ENCODE results near the gene BCAN.
"Not testable (repeated sequence)": the region's sequence is repeated elsewhere in the genome, so short reads cannot be mapped to it uniquely, and the experiment has no call there.

Gene BCAN

DNA sequence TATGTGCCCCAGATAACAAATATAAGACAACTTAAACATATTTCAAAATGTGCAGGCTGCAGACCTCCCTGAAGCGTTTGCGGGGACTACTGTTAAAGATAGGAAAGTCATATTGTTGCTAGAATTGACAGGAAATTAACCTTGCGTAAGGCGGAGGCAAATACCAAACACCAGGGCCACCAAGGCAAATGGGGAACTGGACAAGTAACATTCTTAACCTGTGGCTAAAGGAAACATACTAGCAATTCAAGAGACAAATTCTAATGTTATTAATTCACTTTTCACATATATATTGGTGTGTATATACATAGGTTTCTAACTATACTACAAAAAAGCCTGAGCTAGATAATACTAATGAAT lies 15.9 kb upstream of the BCAN start:
- Mint-ChIP-seq H3K4me3 (no peak overlapping the region), H3K27ac (no peak overlapping the region), H3K27me3 (peaks cover 79% of the 10 kb centered on the region), H3K4me1 (peaks cover 18% of the 10 kb centered on the region), H3K9me3 (no peaks in the 10 kb centered on the region)
- DNase-seq (no peak), ATAC-seq (no peak)

DNA sequence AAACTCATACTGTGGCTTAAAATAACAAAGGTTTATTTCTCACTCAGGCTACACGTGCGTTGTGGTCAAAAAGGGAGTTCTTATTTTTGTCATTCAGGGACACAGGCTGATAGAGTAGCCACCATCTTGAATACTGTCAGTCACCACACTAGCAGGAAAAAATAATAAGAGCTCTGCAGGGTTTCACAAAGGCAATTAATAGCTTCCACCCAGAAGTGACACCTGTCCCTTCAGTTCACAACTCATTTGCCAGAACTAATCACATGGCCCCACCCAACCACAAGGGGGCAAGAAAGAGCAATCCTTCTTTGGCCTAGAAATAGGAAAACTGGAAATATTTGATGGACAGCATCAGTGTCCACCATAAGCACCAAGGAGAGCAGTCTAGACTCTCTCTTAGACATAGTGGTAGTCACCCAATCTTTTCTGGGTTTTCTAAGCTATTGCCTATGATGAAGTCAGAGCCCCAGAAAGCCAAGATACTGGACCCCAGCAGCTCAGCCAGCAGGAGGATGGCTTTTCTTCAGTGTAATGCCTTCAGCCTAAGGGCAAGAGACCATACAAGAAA lies 14.5 kb upstream of the BCAN start:
- H3K27me3 Mint-ChIP-seq: peaks cover 79% of the 10 kb centered on the region
- ATAC-seq (no peak), DNase-seq (no peak)
- peaks cover 18% of the 10 kb centered on the region for H3K4me1 Mint-ChIP-seq
- no peak overlapping the region for H3K4me3 Mint-ChIP-seq
- no peak overlapping the region for H3K27ac Mint-ChIP-seq
- H3K9me3 Mint-ChIP-seq: no peaks in the 10 kb centered on the region

DNA sequence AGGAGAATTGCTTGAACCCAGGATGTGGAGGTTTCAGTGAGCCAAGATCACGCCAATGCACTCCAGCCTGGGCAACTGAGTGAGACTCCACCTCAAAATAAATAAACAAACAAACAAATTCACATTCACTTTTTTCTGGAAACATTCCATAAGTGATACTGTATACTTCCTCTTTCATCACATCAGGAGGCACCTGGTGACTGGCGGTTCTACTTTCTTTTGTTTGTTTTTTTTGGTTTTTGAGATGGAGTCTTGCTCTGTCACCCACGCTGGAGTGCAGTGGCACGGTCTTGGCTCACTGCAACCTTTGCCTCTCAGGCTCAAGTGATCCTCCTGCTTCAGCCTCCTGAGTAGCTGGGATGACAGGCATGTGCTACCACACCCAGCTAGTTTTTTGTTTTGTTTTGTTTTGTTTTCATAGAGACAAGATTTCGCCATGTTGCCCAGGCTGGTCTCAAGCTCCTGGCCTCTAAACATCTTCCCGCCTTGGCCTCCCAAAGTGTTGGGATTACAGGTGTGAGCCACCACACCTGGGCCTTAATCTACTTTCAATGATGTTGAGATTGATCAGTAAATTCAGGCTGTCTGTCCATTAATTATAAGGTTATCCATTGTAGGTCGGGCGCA lies 12.0 kb upstream of the BCAN start:
- peaks cover 62% of the 10 kb centered on the region for H3K27me3 Mint-ChIP-seq

DNA sequence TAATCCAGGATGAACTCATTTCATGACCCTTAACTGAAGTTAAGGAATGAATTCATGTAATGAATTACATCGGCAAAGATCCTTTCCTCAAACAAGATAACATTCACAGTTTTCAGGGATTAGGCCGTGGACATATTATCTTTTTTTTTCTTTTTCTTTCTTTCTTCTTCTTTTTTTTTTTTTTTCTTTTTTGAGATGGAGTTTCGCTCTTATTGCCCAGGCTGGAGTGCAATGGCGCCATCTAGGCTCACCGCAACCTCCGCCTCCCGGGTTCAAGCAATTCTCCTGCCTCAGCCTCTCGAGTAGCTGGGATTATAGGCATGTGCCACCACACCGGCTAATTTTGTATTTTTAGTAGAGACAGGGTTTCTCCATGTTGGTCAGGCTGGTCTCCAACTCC lies 10.8 kb upstream of the BCAN start:
- not testable (repeated sequence) for H3K27ac Mint-ChIP-seq, H3K4me3 Mint-ChIP-seq, H3K4me1 Mint-ChIP-seq, ATAC-seq, H3K9me3 Mint-ChIP-seq, DNase-seq
- H3K27me3 Mint-ChIP-seq: peaks cover 58% of the 10 kb centered on the region

More for the DNA sequence above, 12.0 kb upstream of the BCAN start:
- no peaks in the 10 kb centered on the region for H3K9me3 Mint-ChIP-seq
- peaks cover 11% of the 10 kb centered on the region for H3K4me1 Mint-ChIP-seq
- ATAC-seq: no peak
- no peak overlapping the region for H3K27ac Mint-ChIP-seq
- no peak for DNase-seq
- H3K4me3 Mint-ChIP-seq: no peak overlapping the region

DNA sequence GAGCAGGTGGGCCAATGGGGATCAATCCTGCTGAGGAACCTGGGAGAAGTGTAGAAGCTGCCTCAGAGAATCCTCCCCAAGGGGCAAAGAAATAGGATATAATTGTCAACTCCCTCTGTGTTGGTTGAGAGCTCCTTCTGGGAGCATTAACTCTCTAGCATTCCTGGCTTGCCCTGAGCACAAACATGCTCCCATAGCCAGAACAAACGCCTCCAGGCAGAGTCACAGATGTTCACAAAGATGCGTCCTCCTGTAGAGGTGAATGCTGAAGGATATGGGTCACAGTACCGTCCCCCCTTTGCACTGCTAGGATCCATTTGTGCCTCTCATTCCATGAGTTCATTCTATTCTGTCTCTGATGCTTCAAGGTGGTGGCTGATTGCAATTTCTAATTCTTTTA lies 9.6 kb upstream of the BCAN start:
- H3K4me3 Mint-ChIP-seq: no peak overlapping the region
- H3K4me1 Mint-ChIP-seq: no peaks in the 10 kb centered on the region
- DNase-seq (no peak), ATAC-seq (no peak)
- no peak overlapping the region for H3K27ac Mint-ChIP-seq
- no peaks in the 10 kb centered on the region for H3K9me3 Mint-ChIP-seq
- peaks cover 61% of the 10 kb centered on the region for H3K27me3 Mint-ChIP-seq

DNA sequence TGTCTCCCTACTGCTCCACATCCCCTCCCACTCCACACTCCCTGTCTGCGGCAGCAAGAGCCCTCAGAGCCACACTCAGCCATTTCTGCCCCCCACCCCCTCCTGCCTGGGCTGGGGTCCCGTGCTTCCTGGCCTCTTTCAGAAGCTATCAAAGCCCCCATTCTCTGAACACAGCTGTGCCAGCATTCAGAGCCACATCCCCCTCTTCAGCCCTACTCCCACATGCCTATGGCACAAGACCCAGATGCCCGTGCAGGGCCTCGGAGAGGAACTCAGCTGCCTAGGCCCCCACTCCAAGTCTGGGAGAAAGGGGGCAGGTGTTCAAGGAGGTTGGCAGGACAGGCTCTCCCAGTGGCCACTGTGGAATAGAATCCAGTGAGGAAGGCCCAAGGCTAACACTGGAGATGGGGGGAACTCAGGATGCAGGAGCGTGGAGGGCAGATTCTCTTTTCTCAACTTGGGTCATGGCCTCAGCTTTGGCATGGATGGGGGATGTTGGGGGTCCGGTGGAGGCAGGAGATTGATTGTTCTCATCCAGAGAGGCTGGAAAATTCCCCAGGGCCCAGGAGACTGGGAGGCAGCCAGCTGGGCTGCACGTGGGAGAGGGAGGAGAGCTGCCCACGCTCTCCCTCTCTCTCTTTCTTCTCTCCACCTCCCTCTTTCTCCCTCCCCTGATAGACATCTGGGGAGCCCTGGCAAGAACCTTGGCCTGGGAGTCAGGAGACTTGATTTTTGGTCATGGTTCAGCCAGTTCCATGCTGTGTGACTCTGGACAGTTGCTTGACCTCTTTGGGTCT lies 3.5 kb upstream of the BCAN start:
- Mint-ChIP-seq H3K27ac (no peak overlapping the region), H3K4me1 (peaks cover 24% of the 10 kb centered on the region), H3K9me3 (no peaks in the 10 kb centered on the region), H3K4me3 (no peak overlapping the region), H3K27me3 (peaks cover 77% of the 10 kb centered on the region)
- DNase-seq (no peak), ATAC-seq (no peak)

DNA sequence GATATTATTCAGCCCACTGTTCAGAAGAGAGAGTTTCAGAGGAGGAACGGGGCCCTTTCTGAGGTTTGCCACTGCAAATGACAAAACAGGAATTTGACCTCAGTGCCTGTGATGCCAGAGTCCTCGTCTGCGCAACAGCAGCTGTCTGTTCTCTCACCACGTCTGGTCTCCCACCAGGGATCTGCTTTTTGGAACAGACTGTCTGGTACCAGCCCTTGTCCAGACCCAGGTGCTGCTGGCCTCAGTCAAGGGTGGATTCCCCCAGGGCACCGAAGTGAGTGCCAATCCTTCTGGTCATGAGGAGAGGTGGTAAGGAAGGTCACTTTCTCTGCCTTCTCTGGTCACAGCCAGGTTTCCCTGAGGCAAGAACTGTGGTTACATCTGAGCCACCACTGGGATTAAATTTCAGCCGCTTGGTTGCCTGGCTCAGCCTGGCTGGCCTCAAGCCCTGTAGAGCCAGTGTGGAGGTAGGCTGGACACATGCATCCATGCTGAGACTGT lies 2.3 kb upstream of the BCAN start:
- Mint-ChIP-seq H3K4me1 (peaks cover 36% of the 10 kb centered on the region), H3K27ac (no peak overlapping the region), H3K9me3 (no peaks in the 10 kb centered on the region), H3K4me3 (no peak overlapping the region), H3K27me3 (peaks cover 88% of the 10 kb centered on the region)
- ATAC-seq: no peak
- no peak for DNase-seq

DNA sequence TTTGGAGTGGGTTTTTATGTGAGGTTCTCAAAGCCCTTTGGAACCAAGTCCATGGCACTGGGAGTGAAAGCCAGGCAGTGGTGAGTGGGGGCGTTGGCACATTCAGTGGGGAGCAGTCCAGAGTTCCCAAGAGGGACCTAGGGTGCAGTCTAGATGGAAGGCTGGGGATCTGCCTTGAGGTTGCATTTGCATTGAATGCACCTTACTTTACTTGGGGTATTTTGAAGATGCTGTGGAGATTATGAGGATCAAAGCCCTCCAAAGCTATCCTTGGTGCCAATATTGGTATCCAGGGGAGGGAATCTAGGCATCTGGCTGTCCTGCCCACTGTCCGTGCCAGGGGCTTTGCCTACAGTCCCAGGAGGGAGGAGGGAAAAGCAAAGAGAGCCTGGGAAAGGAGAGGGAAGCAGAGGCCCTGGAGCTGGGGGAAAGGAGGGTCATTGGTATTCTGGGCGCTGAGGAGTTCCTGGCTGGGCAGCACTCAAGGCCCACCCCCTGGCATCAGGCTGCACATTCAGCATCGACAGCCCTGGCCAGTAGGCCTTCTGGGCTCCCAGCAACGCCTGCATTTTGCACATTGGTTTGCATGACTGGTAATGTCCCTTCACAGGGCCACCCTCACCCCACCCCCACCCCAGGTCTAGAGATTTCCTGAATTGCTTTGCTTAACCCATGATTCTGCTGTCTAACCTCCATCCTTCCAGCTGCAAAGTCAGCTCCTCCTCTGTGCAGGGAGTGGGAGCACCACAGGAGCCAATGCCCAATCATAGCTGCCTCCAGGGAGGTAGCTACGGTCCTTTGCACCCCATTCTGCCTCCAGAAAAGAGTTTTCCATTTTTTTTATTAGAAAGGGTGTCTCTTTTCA lies 843 bp upstream of the BCAN start:
- peaks cover 92% of the 10 kb centered on the region for H3K27me3 Mint-ChIP-seq
- no peak overlapping the region for H3K27ac Mint-ChIP-seq
- peaks cover 39% of the 10 kb centered on the region for H3K4me1 Mint-ChIP-seq
- peak overlapping the region; percentile 31 to 42 for H3K4me3 Mint-ChIP-seq
- DNase-seq (no peak), ATAC-seq (no peak)
- no peaks in the 10 kb centered on the region for H3K9me3 Mint-ChIP-seq

DNA sequence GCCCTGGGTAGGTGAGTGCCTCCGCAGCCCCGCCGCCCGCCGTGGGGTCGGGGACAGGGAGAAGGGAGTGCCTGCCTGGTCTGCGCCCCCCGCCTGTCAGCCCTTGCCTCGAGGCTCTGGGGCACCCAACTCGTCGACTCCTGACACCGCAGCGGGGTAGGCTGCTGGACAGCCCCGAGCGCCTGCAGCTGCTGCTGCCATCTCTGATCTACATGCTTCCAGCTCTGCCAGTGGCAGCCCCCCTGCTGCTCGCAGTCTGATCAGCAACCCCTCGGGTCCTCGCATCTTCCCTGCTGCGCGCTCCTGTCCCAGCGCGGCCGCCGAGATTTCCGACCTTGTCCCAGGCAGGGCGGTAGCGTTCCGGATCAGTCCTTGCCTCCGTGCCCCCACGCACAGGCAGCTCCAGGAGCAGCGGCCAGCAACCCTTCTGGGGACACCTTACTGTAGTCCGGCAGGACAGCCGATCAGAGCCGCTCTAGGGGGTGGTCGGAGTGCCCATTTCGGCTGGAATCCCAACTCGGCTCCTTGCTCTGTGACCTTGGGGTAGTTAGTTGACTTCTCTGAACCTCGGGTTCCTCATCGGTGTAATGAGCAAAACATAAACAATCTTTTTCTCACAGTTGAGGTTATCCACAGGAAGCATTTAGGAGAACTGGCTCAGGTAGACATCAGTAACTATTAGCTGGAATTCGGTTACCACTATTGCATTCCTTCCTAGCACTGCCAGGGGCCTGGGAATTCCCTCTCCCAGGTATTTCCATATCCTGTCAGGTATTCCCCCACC lies 540 bp downstream of the BCAN start:
- peak; percentile 1 for ATAC-seq

DNA sequence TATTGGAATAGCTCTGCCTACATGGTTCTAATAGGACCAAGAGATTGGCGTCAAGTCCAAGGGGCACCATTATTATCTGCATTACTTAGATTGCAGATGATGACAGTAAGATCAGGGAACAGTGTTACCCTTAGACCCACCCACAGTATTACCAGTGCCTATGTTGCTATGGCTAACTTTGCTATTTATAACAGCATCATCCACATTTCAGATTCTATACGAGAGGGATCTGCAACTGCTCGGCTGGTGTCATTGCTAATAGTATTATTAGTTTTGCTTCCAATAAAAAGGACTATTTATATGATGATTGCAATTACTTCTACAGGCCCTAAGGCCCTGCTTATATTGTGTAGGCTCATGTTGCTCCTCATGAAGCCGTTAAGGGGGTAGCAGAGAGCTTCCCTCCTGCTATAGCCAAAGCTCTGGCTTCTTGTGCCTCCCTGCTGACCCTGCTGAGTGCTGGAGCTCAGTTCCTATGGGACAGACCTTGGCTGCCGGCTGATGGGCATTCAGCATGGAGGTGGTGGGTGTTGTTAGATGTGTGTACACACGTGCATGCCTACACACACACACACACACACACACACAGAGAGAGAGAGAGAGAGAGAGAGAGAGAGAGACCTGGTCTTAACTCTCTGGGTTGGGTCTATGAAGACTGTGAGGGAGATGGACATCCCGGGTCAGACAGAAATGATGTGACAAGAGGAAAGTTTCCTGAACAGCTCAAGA lies 1.3 kb downstream of the BCAN start:
- no peak overlapping the region for H3K27ac Mint-ChIP-seq
- ATAC-seq: peak; percentile 18
- DNase-seq: no peak
- H3K4me1 Mint-ChIP-seq: peaks cover 43% of the 10 kb centered on the region
- H3K27me3 Mint-ChIP-seq: peaks cover 100% of the 10 kb centered on the region
- H3K4me3 Mint-ChIP-seq: no peak overlapping the region
- H3K9me3 Mint-ChIP-seq: no peaks in the 10 kb centered on the region

More for the DNA sequence above, 540 bp downstream of the BCAN start:
- Mint-ChIP-seq H3K4me3 (peak overlapping the region; percentile 57 to 74), H3K27ac (no peak overlapping the region), H3K27me3 (peaks cover 99% of the 10 kb centered on the region), H3K4me1 (peaks cover 43% of the 10 kb centered on the region), H3K9me3 (no peaks in the 10 kb centered on the region)
- DNase-seq: no peak

DNA sequence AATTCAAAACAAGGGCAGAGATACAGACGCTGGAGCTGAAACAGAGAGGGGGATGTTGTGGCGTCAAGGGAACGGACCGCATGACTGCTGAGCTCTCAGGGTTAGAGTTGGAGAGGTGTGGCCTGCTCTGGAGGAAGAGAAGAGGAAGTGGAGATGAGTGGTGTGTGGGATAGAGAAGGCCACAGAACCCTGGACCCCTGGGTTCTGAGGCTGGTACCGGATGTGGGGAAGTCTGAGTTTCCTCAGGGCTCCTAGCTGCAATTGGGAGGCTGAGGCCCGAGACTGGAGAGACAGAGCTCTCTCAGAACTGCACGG lies 1.8 kb downstream of the BCAN start:
- Mint-ChIP-seq H3K27me3 (peaks cover 100% of the 10 kb centered on the region), H3K4me3 (no peak overlapping the region), H3K9me3 (no peaks in the 10 kb centered on the region), H3K27ac (no peak overlapping the region), H3K4me1 (peaks cover 43% of the 10 kb centered on the region)
- DNase-seq (peak in 1 of 2 donors; percentile 69), ATAC-seq (peak; percentile 95)

DNA sequence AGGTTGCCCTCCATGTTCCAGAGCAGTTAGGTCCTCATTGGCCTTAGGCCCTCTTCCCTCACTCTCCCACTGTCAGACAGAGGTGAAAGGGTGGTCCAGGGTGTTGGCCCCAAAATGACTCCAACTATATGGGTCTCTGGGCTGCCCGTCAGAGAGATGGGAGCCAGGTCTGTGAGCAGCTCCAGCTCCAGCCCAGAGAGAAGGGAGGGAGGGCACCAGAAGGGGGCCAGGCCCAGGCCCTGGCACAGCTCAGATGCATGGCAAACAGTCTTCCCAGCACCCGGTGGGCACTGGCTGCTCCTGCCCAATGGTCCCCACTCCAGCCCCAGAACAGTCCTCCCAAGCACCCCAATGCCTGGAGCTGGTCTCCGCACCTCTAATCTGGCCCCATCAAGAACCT lies 2.2 kb downstream of the BCAN start:
- peak; percentile 24 for ATAC-seq
- Mint-ChIP-seq H3K27ac (no peak overlapping the region), H3K4me3 (no peak overlapping the region), H3K27me3 (peaks cover 100% of the 10 kb centered on the region), H3K4me1 (peaks cover 43% of the 10 kb centered on the region), H3K9me3 (no peaks in the 10 kb centered on the region)
- DNase-seq: no peak

DNA sequence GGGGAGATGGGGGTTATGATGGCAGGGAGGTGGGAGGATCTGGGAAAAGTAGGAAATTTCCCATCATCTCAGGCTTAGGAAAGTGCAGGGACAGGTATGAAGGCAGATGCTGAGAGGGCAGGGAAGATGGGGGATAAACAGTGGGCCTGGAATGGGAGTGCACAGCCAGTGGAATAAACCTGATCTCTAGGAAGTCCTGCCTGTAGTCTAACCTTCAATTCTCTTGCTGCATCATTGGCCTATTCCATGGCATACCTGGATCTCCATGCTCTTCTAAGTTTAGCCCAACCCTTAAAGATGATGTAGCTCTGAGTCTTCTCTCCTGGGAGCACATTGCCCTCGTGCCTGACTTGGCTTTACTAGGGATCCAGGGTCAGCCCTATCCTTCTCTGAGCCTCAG lies 2.7 kb downstream of the BCAN start:
- no peak for DNase-seq
- Mint-ChIP-seq H3K4me1 (peaks cover 43% of the 10 kb centered on the region), H3K27ac (no peak overlapping the region), H3K27me3 (peaks cover 100% of the 10 kb centered on the region), H3K9me3 (no peaks in the 10 kb centered on the region), H3K4me3 (no peak overlapping the region)
- no peak for ATAC-seq

DNA sequence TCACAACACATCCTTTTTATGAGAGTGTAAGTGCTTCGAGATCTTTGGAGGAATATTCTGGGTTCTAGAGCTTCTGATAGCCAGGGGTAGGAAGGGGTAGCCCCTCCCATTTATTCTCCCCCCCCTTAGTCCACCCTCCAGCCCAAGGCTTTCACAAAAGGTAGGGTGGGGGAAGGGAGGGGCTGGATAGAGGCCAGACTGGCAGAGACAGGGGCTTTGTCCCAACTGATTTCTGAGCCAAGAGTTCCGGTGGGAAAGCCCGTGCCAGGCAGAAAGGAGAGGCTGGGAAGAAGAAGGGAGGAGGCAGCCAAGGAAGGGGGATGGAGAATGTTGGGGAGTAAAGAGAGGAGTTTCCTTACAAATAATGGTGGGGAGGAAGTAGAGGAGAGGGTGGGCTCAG lies 3.1 kb downstream of the BCAN start:
- no peak overlapping the region for H3K4me3 Mint-ChIP-seq
- no peaks in the 10 kb centered on the region for H3K9me3 Mint-ChIP-seq
- H3K4me1 Mint-ChIP-seq: peaks cover 43% of the 10 kb centered on the region
- H3K27ac Mint-ChIP-seq: no peak overlapping the region
- H3K27me3 Mint-ChIP-seq: peaks cover 100% of the 10 kb centered on the region
- DNase-seq: no peak
- no peak for ATAC-seq
